ENCODE data around the gene NDST1. TPM values are rescaled to one million over a fixed set of nuclear protein-coding genes. Genes with fewer than 3 reads are reported as not detected.

Gene NDST1
- total RNA-seq, 4 donors from 2014 or later, result 36.1 to 70.5 (median 50.5) TPM

GRCh38 chr5:150510460-150511263 lies 2.7 kb downstream of the NDST1 start:
- Histone ChIP-seq H3K4me3 (no peak overlapping the region), H3K9me3 (no peaks in the 10 kb centered on the region), H3K27me3 (no peaks in the 10 kb centered on the region), H3K27ac (peak overlapping the region; percentile 34 to 60 (median 48)), H3K4me1 (peaks cover 78 to 83% of the 10 kb centered on the region in 2 donors), H3K36me3 (no peaks in the 10 kb centered on the region)
- ATAC-seq, result no peak
- DNase-seq, result no peak
- TF ChIP-seq CTCF (IDR thresholded peaks at IDR 0.05 in 4 of 5, conservative IDR thresholded peaks at IDR 0.05 in 1 of 5), result no peak
- intact Hi-C loops (cut with DNase I; ENCODE audit: low total_unique reads) (no loop called here), in situ Hi-C loops (cut with MboI; ENCODE audit: low sequenced_read_pairs in 4 of 4) (loop anchor here in 1 of 4 donors (10.0 kb wide), 1 partner anchor 46 kb away; no protein-coding TSS in a partner anchor)

GRCh38 chr5:150511578-150512367 lies 3.8 kb downstream of the NDST1 start:
- no peaks in the 10 kb centered on the region for H3K27me3 ChIP-seq
- no peaks in the 10 kb centered on the region for H3K9me3 ChIP-seq
- no peaks in the 10 kb centered on the region for H3K36me3 ChIP-seq
- no peak overlapping the region for H3K4me3 ChIP-seq
- in situ Hi-C loops (cut with MboI; ENCODE audit: low sequenced_read_pairs in 4 of 4) (loop anchor here in 1 of 4 donors (10.0 kb wide), 1 partner anchor 47 kb away; no protein-coding TSS in a partner anchor), intact Hi-C loops (cut with DNase I; ENCODE audit: low total_unique reads) (no loop called here)
- TF ChIP-seq POLR2A (IDR thresholded peaks at IDR 0.05) (no peak), CTCF (IDR thresholded peaks at IDR 0.05 in 4 of 5, conservative IDR thresholded peaks at IDR 0.05 in 1 of 5) (no peak)
- DNase-seq (no peak), ATAC-seq (no peak)
- H3K27ac ChIP-seq, result peak overlapping the region; percentile 37 to 60 (median 49)
- peaks cover 75 to 76% of the 10 kb centered on the region in 2 donors for H3K4me1 ChIP-seq

- intact Hi-C loops (cut with DNase I; ENCODE audit: low total_unique reads), result no loop called here
Measured at GRCh38 chr5:150512368-150512747, 4.4 kb downstream of the NDST1 start.

More at GRCh38 chr5:150512368-150512747, 4.4 kb downstream of the NDST1 start:
- no peaks in the 10 kb centered on the region for H3K36me3 ChIP-seq
- H3K4me1 ChIP-seq, result peaks cover 69 to 74% of the 10 kb centered on the region in 2 donors
- H3K27me3 ChIP-seq, result no peaks in the 10 kb centered on the region
- no peaks in the 10 kb centered on the region for H3K9me3 ChIP-seq
- DNase-seq, result peak in 1 of 2 donors; percentile 43
- in situ Hi-C loops (cut with MboI; ENCODE audit: low sequenced_read_pairs in 4 of 4), result loop anchor here in 1 of 4 donors (10.0 kb wide), 1 partner anchor 48 kb away; no protein-coding TSS in a partner anchor
- H3K27ac ChIP-seq, result peak overlapping the region; percentile 37 to 60 (median 49)
- no peak overlapping the region for H3K4me3 ChIP-seq
- peak; percentile 48 to 64 for ATAC-seq
- no peak for TF ChIP-seq CTCF (IDR thresholded peaks at IDR 0.05 in 4 of 5, conservative IDR thresholded peaks at IDR 0.05 in 1 of 5)
- TF ChIP-seq POLR2A (IDR thresholded peaks at IDR 0.05), result no peak

Data from gastrocnemius medialis (tissue), 4 donors.